Smooth muscle cell (in vitro differentiated cells): ENCODE results near the gene FOLR1. TPM values are rescaled to one million over a fixed set of nuclear protein-coding genes. Genes with fewer than 3 reads are reported as not detected.

Experiments
- DNase-seq: peaks from one replicate; lab custom pipeline; 2025; ENCODE audit not compliant: unreplicated experiment; lab: John Stamatoyannopoulos, UW
- H2AFZ ChIP-seq: fragments of 200-600 bp; sonication (generic); 2 replicates; pipeline ENCODE4 v1.6.0; 2016; ENCODE audit warnings: antibody characterized with exemption, low read depth, mild to moderate bottlenecking
- H3F3A ChIP-seq: fragments of 200-600 bp; sonication (generic); 2 replicates; pipeline ENCODE4 v1.6.0; 2017; ENCODE audit warnings: antibody characterized with exemption, low read depth
- H3K27ac ChIP-seq: fragments of 200-600 bp; sonication (generic); 2 replicates; pipeline ENCODE4 v1.5.1; 2016; ENCODE audit warnings: low read depth, mild to moderate bottlenecking
- H3K27me3 ChIP-seq: fragments of 200-600 bp; sonication (generic); 2 replicates; pipeline ENCODE4 v1.6.1; 2016; ENCODE audit warnings: low read depth, mild to moderate bottlenecking
- H3K36me3 ChIP-seq: fragments of 200-600 bp; sonication (generic); 2 replicates; pipeline ENCODE4 v1.5.1; 2016; ENCODE audit warnings: low read depth
- H3K4me1 ChIP-seq: fragments of 200-600 bp; sonication (generic); 2 replicates; pipeline ENCODE4 v1.5.1; 2016; ENCODE audit warnings: low read depth
- H3K4me2 ChIP-seq: fragments of 200-600 bp; sonication (generic); 2 replicates; pipeline ENCODE4 v1.6.0; 2016; ENCODE audit warnings: mild to moderate bottlenecking
- H3K4me3 ChIP-seq: fragments of 200-600 bp; sonication (generic); 2 replicates; pipeline ENCODE4 v1.5.1; 2016; ENCODE audit warnings: mild to moderate bottlenecking
- H3K79me2 ChIP-seq: fragments of 200-600 bp; sonication (generic); 2 replicates; pipeline ENCODE4 v1.6.0; 2016; ENCODE audit warnings: low read depth, mild to moderate bottlenecking
- H3K9ac ChIP-seq: fragments of 200-600 bp; sonication (generic); 2 replicates; pipeline ENCODE4 v1.6.0; 2016; ENCODE audit warnings: low read depth
- H3K9me3 ChIP-seq: fragments of 200-600 bp; sonication (generic); replicated peaks from 2 replicates; pipeline ENCODE4 v1.5.1; 2016; ENCODE audit warnings: low read depth
- H4K20me1 ChIP-seq: fragments of 200-600 bp; sonication (generic); 2 replicates; pipeline ENCODE4 v1.6.0; 2016; ENCODE audit warnings: low read depth
- WGBS: methylation state at CpG from one replicate; pipeline ENCODE4 v1.1.7; 2016; ENCODE audit warnings: low lambda C conversion rate; 5-methylcytosine and 5-hydroxymethylcytosine counted together
- polyA plus RNA-seq: library from polyadenylated mRNA; unstranded; fragments of >200 nt; fragmentation: Nextera tagmentation; extraction: Ambion mirVana; gene quantifications from 2 replicates; pipeline ENCODE4 v1.2.1, GENCODE V29; 2016
- total RNA-seq: library from RNA; depleted of rRNA; stranded (reverse); fragments of >200 nt; gene quantifications from 2 replicates; pipeline ENCODE4 v1.2.3, GENCODE V29; 2014
- TF ChIP-seq, protein P1 (sequence below): fragments of 200-600 bp; sonication (generic); IDR thresholded peaks from 2 replicates; pipeline ENCODE4 v1.5.1; 2017; ENCODE audit warnings: borderline replicate concordance, mild to moderate bottlenecking, antibody characterized with exemption; ENCODE audit not compliant: insufficient read depth, poor library complexity, severe bottlenecking

The FOLR1 gene
- total and polyA plus RNA-seq, 2 experiments from 2014 or later = 8.1 to 9.4 TPM

DNA sequence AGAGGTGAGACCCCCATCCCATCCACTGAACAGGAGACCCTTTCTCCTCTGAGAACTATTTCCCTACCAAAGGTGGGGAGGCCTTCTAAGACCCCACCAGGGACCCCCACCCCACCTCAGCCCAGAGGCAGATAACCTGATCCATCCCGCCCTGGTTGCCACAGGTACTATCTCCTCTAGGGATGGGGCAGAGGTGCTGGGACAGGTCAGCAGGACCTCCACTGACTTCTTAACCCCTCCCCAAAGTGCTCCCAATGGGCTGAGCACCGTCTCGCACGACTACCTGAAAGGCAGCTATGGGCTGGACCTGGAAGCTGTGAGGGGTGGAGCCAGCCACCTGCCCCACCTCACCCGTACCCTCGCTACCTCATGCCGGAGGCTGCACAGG lies 36.9 kb downstream of the FOLR1 start:
- Histone ChIP-seq H3F3A (peaks cover 5% of the 10 kb centered on the region), H3K9ac (no peak overlapping the region), H2AFZ (no peak overlapping the region), H3K9me3 (no peaks in the 10 kb centered on the region), H3K27ac (no peak overlapping the region), H3K4me1 (no peaks in the 10 kb centered on the region), H4K20me1 (peaks cover 87% of the 10 kb centered on the region), H3K4me3 (no peak overlapping the region), H3K36me3 (no peaks in the 10 kb centered on the region), H3K4me2 (no peak overlapping the region), H3K27me3 (no peaks in the 10 kb centered on the region), H3K79me2 (peaks cover 36% of the 10 kb centered on the region)
- 94% methylated on average over 7 of the region's 7 CpGs for WGBS
- TF ChIP-seq, protein P1, sequence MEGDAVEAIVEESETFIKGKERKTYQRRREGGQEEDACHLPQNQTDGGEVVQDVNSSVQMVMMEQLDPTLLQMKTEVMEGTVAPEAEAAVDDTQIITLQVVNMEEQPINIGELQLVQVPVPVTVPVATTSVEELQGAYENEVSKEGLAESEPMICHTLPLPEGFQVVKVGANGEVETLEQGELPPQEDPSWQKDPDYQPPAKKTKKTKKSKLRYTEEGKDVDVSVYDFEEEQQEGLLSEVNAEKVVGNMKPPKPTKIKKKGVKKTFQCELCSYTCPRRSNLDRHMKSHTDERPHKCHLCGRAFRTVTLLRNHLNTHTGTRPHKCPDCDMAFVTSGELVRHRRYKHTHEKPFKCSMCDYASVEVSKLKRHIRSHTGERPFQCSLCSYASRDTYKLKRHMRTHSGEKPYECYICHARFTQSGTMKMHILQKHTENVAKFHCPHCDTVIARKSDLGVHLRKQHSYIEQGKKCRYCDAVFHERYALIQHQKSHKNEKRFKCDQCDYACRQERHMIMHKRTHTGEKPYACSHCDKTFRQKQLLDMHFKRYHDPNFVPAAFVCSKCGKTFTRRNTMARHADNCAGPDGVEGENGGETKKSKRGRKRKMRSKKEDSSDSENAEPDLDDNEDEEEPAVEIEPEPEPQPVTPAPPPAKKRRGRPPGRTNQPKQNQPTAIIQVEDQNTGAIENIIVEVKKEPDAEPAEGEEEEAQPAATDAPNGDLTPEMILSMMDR = no peak
- DNase-seq = no peak

DNA sequence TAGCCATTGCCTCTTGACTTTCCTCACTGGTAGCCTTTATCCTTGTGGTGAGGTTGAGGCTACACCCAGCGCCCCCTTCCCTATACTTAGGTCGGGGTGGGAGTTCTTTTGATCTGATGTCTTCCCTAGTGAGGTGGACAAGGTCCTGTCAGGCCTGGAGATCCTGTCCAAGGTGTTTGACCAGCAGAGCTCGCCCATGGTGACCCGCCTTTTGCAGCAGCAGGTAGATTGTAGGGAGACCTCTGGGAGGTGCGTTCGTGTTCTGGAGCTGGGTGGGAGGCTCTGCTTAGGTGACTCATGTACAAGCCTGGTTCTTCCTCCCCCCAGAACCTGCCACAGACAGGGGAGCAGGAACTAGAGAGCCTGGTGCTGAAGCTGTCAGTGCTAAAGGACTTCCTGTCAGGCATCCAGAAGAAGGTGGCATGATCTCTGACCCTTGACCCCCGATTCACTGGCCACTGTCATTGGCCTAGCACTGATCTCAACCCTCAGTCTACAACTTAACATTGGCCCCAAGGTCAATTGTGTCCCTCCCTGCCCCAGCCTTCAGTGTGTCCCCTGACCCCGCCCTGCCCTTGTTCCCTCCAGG lies 37.5 kb downstream of the FOLR1 start:
- no peak overlapping the region for H3K27ac ChIP-seq
- no peaks in the 10 kb centered on the region for H3K36me3 ChIP-seq
- H3K4me3 ChIP-seq = no peak overlapping the region
- no peak overlapping the region for H3K4me2 ChIP-seq
- no peak for DNase-seq
- 97% methylated on average over 8 of the region's 8 CpGs for WGBS
- H2AFZ ChIP-seq = no peak overlapping the region
- H3K9me3 ChIP-seq = no peaks in the 10 kb centered on the region
- TF ChIP-seq, protein P1 = no peak
- H4K20me1 ChIP-seq = peaks cover 93% of the 10 kb centered on the region
- no peaks in the 10 kb centered on the region for H3K27me3 ChIP-seq
- H3F3A ChIP-seq = peaks cover 9% of the 10 kb centered on the region
- no peak overlapping the region for H3K9ac ChIP-seq
- no peaks in the 10 kb centered on the region for H3K4me1 ChIP-seq
- peaks cover 30% of the 10 kb centered on the region for H3K79me2 ChIP-seq

DNA sequence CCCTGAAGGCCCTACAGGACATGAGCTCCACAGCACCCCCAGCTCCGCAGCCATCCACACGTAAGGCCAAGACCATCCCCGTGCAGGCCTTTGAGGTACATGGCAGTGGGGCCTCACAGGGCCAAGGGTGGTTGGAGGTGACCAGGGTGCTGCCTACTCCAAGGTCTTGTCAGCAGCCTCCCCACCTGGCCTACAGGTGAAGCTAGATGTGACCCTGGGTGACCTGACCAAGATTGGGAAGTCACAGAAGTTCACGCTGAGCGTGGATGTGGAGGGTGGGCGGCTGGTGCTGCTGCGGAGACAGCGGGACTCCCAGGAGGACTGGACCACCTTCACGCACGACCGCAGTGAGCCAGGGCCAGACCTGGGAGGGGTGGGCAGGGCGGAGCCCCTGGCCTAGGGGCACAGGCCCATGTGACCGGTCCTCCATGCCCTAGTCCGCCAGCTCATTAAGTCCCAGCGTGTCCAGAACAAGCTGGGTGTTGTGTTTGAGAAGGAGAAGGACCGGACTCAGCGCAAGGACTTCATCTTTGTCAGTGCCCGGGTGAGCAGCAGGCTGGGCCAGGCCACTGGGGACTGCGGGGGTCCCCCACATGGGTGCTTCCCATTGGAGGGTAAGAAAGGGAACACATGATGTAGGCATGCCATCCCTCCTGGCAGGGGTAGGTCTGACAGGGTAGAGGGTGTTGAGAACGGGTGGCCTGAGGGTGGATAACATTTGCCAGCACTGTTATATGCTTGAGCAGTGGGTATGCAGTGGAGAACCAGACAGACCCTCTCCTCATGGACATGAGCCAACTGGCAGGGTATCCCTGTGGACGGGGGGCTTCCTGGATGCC lies 38.2 kb downstream of the FOLR1 start:
- no peak for DNase-seq
- H3K4me2 ChIP-seq = no peak overlapping the region
- no peaks in the 10 kb centered on the region for H3K36me3 ChIP-seq
- no peaks in the 10 kb centered on the region for H3K9me3 ChIP-seq
- 100% methylated on average over 19 of the region's 21 CpGs for WGBS
- TF ChIP-seq, protein P1 = no peak
- H3K4me1 ChIP-seq = no peaks in the 10 kb centered on the region
- no peak overlapping the region for H3K4me3 ChIP-seq
- H3K27ac ChIP-seq = no peak overlapping the region
- H3F3A ChIP-seq = peaks cover 9% of the 10 kb centered on the region
- H2AFZ ChIP-seq = no peak overlapping the region
- no peaks in the 10 kb centered on the region for H3K27me3 ChIP-seq
- no peak overlapping the region for H3K9ac ChIP-seq
- H3K79me2 ChIP-seq = peaks cover 24% of the 10 kb centered on the region
- peaks cover 98% of the 10 kb centered on the region for H4K20me1 ChIP-seq
